ENCODE results near the gene HES7.
"Not testable (repeated sequence)": the region's sequence is repeated elsewhere in the genome, so short reads cannot be mapped to it uniquely, and the experiment has no call there.

HES7 gene

GRCh38 chr17:8079291-8080207 lies 44.4 kb downstream of the HES7 start:
- Histone ChIP-seq H3K9me3 (ENCODE audit: insufficient read depth, low read depth, low read length) (no peaks in the 10 kb centered on the region), H3K27me3 (ENCODE audit: insufficient read depth, low read length, poor library complexity, severe bottlenecking) (peaks cover under 1% of the 10 kb centered on the region), H3K79me2 (ENCODE audit: insufficient read depth, low read length) (no peaks in the 10 kb centered on the region), H3K4me2 (ENCODE audit: low read depth, low read length, poor library complexity, severe bottlenecking) (peak overlapping the region; percentile 72), H4K20me1 (ENCODE audit: insufficient read depth, low read length, poor library complexity, severe bottlenecking) (no peaks in the 10 kb centered on the region), H3K9ac (ENCODE audit: low read depth, low read length, poor library complexity, severe bottlenecking) (peak overlapping the region; percentile 57), H3K9me2 (replicated peaks; ENCODE audit: low read depth, low read length) (no peaks in the 10 kb centered on the region), H3K4me1 (ENCODE audit: insufficient read depth, low read length, poor library complexity, severe bottlenecking) (peaks cover 5% of the 10 kb centered on the region), H3F3A (ENCODE audit: low read depth) (no peaks in the 10 kb centered on the region), H2AFZ (ENCODE audit: low read length) (peak overlapping the region; percentile 96), H3K36me3 (ENCODE audit: insufficient read depth, low read length) (no peaks in the 10 kb centered on the region), H3K4me3 (ENCODE audit: low read length, poor library complexity, severe bottlenecking) (peak overlapping the region; percentile 71)
- TF ChIP-seq EZH2phosphoT487 (IDR thresholded peaks at IDR 0.05; ENCODE audit: borderline replicate concordance) = no peak
- peak; percentile 73 for TF ChIP-seq CTCF (conservative IDR thresholded peaks at IDR 0.05; ENCODE audit: low read length)

GRCh38 chr17:8077939-8078338 lies 46.0 kb downstream of the HES7 start:
- H4K20me1 ChIP-seq (ENCODE audit: insufficient read depth, low read length, poor library complexity, severe bottlenecking); H3K4me1 ChIP-seq (ENCODE audit: insufficient read depth, low read length, poor library complexity, severe bottlenecking); H3K4me2 ChIP-seq (ENCODE audit: low read depth, low read length, poor library complexity, severe bottlenecking); H3K36me3 ChIP-seq (ENCODE audit: insufficient read depth, low read length); H3K4me3 ChIP-seq (ENCODE audit: low read length, poor library complexity, severe bottlenecking); H3F3A ChIP-seq (ENCODE audit: low read depth); H3K9me3 ChIP-seq (ENCODE audit: insufficient read depth, low read depth, low read length); H3K27me3 ChIP-seq (ENCODE audit: insufficient read depth, low read length, poor library complexity, severe bottlenecking); H3K9me2 ChIP-seq (replicated peaks; ENCODE audit: low read depth, low read length); H2AFZ ChIP-seq (ENCODE audit: low read length); H3K9ac ChIP-seq (ENCODE audit: low read depth, low read length, poor library complexity, severe bottlenecking); H3K79me2 ChIP-seq (ENCODE audit: insufficient read depth, low read length): not testable (repeated sequence)

- Histone ChIP-seq H3K36me3 (ENCODE audit: insufficient read depth, low read length) (no peaks in the 10 kb centered on the region), H3K9me2 (replicated peaks; ENCODE audit: low read depth, low read length) (no peaks in the 10 kb centered on the region), H3K4me2 (ENCODE audit: low read depth, low read length, poor library complexity, severe bottlenecking) (no peak overlapping the region), H3F3A (ENCODE audit: low read depth) (no peaks in the 10 kb centered on the region), H3K9ac (ENCODE audit: low read depth, low read length, poor library complexity, severe bottlenecking) (no peak overlapping the region), H3K27me3 (ENCODE audit: insufficient read depth, low read length, poor library complexity, severe bottlenecking) (peaks cover 7% of the 10 kb centered on the region), H4K20me1 (ENCODE audit: insufficient read depth, low read length, poor library complexity, severe bottlenecking) (no peaks in the 10 kb centered on the region), H3K9me3 (ENCODE audit: insufficient read depth, low read depth, low read length) (no peaks in the 10 kb centered on the region), H3K79me2 (ENCODE audit: insufficient read depth, low read length) (no peaks in the 10 kb centered on the region), H3K4me3 (ENCODE audit: low read length, poor library complexity, severe bottlenecking) (no peak overlapping the region), H3K4me1 (ENCODE audit: insufficient read depth, low read length, poor library complexity, severe bottlenecking) (peaks cover 5% of the 10 kb centered on the region), H2AFZ (ENCODE audit: low read length) (no peak overlapping the region)
- TF ChIP-seq CTCF (conservative IDR thresholded peaks at IDR 0.05; ENCODE audit: low read length) = no peak
- no peak for TF ChIP-seq EZH2phosphoT487 (IDR thresholded peaks at IDR 0.05; ENCODE audit: borderline replicate concordance)
Observed at GRCh38 chr17:8076502-8077266, 47.2 kb downstream of the HES7 start.

Measured in Loucy (cell line).